Globus pallidus (tissue), 1 donor: ENCODE data around the gene SEC23B.
"Not testable (repeated sequence)": the region's sequence is repeated elsewhere in the genome, so short reads cannot be mapped to it uniquely, and the experiment has no call there.

Experiments
- DNase-seq: peaks from one replicate; pipeline ENCODE4 v3.0.0-alpha.2; 2015; ENCODE audit warnings: low spot score

Gene SEC23B

GRCh38 chr20:18507218-18508191 lies at the start of gene SEC23B:
SEC23B (plus strand) TSS chr20:18507940; CDS start chr20:18510836, 2,896 bp downstream.
- DNase-seq: peak; percentile 98

GRCh38 chr20:18465536-18466200 lies 42.1 kb upstream of the SEC23B start:
- no peak for DNase-seq

- DNase-seq: no peak
Observed at GRCh38 chr20:18466574-18466893, 41.2 kb upstream of the SEC23B start.

GRCh38 chr20:18466894-18467730 lies 40.6 kb upstream of the SEC23B start, which contains the start of the genes DZANK1 and POLR3F:
DZANK1 (minus strand) TSS chr20:18467030; CDS start chr20:18465358, 1,672 bp downstream.
POLR3F (plus strand) TSS chr20:18467390; CDS start chr20:18467507, 117 bp downstream.
- DNase-seq: peak; percentile 96

- no peak for DNase-seq
Observed at GRCh38 chr20:18477218-18477617, 30.5 kb upstream of the SEC23B start.

- DNase-seq: no peak
Observed at GRCh38 chr20:18477821-18478220, 29.9 kb upstream of the SEC23B start.

- DNase-seq: no peak
Observed at GRCh38 chr20:18481596-18481995, 26.1 kb upstream of the SEC23B start.

GRCh38 chr20:18488301-18488700 lies 19.4 kb upstream of the SEC23B start:
- DNase-seq: no peak

GRCh38 chr20:18496042-18496441 lies 11.7 kb upstream of the SEC23B start:
- DNase-seq: no peak

GRCh38 chr20:18496740-18497592 lies 10.8 kb upstream of the SEC23B start, which contains the start of gene RBBP9:
RBBP9 (minus strand) TSS chr20:18497225; CDS start chr20:18497167, 58 bp downstream.
- DNase-seq: peak; percentile 82

- DNase-seq: no peak
Observed at GRCh38 chr20:18497603-18498002, 10.1 kb upstream of the SEC23B start.

- DNase-seq: not testable (repeated sequence)
Observed at GRCh38 chr20:18501672-18502071, 6.1 kb upstream of the SEC23B start.

- DNase-seq: no peak
Observed at GRCh38 chr20:18504479-18505060, 3.2 kb upstream of the SEC23B start.

GRCh38 chr20:18506744-18507143 lies 996 bp upstream of the SEC23B start:
- no peak for DNase-seq

- no peak for DNase-seq
Observed at GRCh38 chr20:18511571-18511970, 3.8 kb downstream of the SEC23B start.

GRCh38 chr20:18513208-18513607 lies 5.5 kb downstream of the SEC23B start:
- DNase-seq: no peak

- DNase-seq: no peak
Observed at GRCh38 chr20:18514127-18514526, 6.4 kb downstream of the SEC23B start.

GRCh38 chr20:18515973-18516372 lies 8.2 kb downstream of the SEC23B start:
- no peak for DNase-seq

- not testable (repeated sequence) for DNase-seq
Observed at GRCh38 chr20:18522066-18522465, 14.3 kb downstream of the SEC23B start.

- no peak for DNase-seq
Observed at GRCh38 chr20:18523066-18523465, 15.3 kb downstream of the SEC23B start.

- no peak for DNase-seq
Observed at GRCh38 chr20:18524646-18525045, 16.9 kb downstream of the SEC23B start.
